ENCODE measurements around the gene DSCAML1.

GRCh38 chr11:117479372-117479771 lies 317.6 kb downstream of the DSCAML1 start:
- TF ChIP-seq EZH2 (IDR thresholded peaks at IDR 0.05; ENCODE audit: borderline replicate concordance, low read length) (no peak), CTCF (IDR thresholded peaks at IDR 0.05; ENCODE audit: low read length) (peak; percentile 46; the same call in 1 of the 2 replicates)

Measured in OCI-LY1 (cell line).